H1 (cell line): ENCODE data around the gene NPHP3. TPM values are rescaled to one million over a fixed set of nuclear protein-coding genes. Genes with fewer than 3 reads are reported as not detected.

Experiments used
- CTCF ChIA-PET: fragments of 300-600 bp; sonication (Branson Sonifier 250); formaldehyde crosslinking; loops from one replicate; lab custom pipeline; 2021; ENCODE audit not compliant: partially characterized antibody; lab: Charles Lee
- POLR2A ChIA-PET: fragments of 300-600 bp; sonication (Branson Sonifier 250); formaldehyde crosslinking; loops from one replicate; lab custom pipeline; 2021; ENCODE audit warnings: inconsistent platforms; ENCODE audit not compliant: partially characterized antibody; lab: Charles Lee
- DNase-seq, 2 experiments: peaks; one replicate each; pipeline versions ENCODE4 v3.0.0 to v3.0.0-alpha.2; 2010 to 2022; ENCODE audit warnings: low spot score in 2 of 2, low read depth in 1 of 2, mixed read lengths in 1 of 2
- FAIRE-seq: peaks from 2 replicates; lab custom pipeline; 2011; peaks lifted over from hg19 to GRCh38; lab: Jason Lieb, UNC
- H2AFZ ChIP-seq: 2 replicates; pipeline ENCODE4 v1.8.1; 2012; ENCODE audit warnings: low read length, inconsistent platforms
- H2AK5ac ChIP-seq: 2 replicates; pipeline ENCODE4 v1.6.1; 2013; ENCODE audit warnings: low read depth, low read length
- H2BK120ac ChIP-seq: replicated peaks from 2 replicates; pipeline ENCODE3; 2013; ENCODE audit warnings: low read depth, low read length, inconsistent platforms
- H2BK12ac ChIP-seq: 2 replicates; pipeline ENCODE4 v1.6.1; 2013; ENCODE audit warnings: low read depth, low read length
- H2BK15ac ChIP-seq: 2 replicates; pipeline ENCODE4 v1.6.1; 2013; ENCODE audit warnings: low read length
- H2BK20ac ChIP-seq: 2 replicates; pipeline ENCODE4 v1.6.1; 2013; ENCODE audit warnings: low read length
- H2BK5ac ChIP-seq: 2 replicates; pipeline ENCODE4 v1.6.1; 2013; ENCODE audit warnings: low read depth, low read length
- H3K14ac ChIP-seq: 2 replicates; pipeline ENCODE4 v1.6.1; 2013; ENCODE audit warnings: inconsistent platforms; ENCODE audit not compliant: insufficient read length
- H3K18ac ChIP-seq: 2 replicates; pipeline ENCODE4 v1.6.1; 2013; ENCODE audit warnings: low read length; ENCODE audit errors: extremely low read depth
- H3K23ac ChIP-seq: 2 replicates; pipeline ENCODE4 v1.6.1; 2013; ENCODE audit warnings: inconsistent platforms; ENCODE audit not compliant: insufficient read length
- H3K23me2 ChIP-seq: 2 replicates; pipeline ENCODE4 v1.6.1; 2013; ENCODE audit warnings: low read depth, low read length
- H3K27ac ChIP-seq: 2 replicates; pipeline ENCODE4 v1.6.1; 2011; ENCODE audit warnings: low read depth, low read length, inconsistent platforms
- H3K27me3 ChIP-seq, 4 experiments: replicated peaks in 1 of 4; 1 replicate in 1 of 4; 2 replicates in 3 of 4; pipeline versions ENCODE4 v1.6.1 to v1.8.1; 2011 to 2013; ENCODE audit warnings: low read length in 3 of 4, mild to moderate bottlenecking in 3 of 4, inconsistent platforms in 2 of 4, mixed read lengths in 2 of 4, moderate library complexity in 1 of 4; ENCODE audit not compliant: control insufficient read depth in 3 of 4, insufficient read depth in 3 of 4; ENCODE audit errors: extremely low read depth in 1 of 4
- H3K36me3 ChIP-seq, 4 experiments: 2 replicates each; pipeline versions ENCODE4 v1.6.1 to v1.8.1; 2011 to 2013; ENCODE audit warnings: mild to moderate bottlenecking in 4 of 4, low read length in 3 of 4, moderate library complexity in 2 of 4, control low read depth in 1 of 4, inconsistent platforms in 1 of 4; ENCODE audit not compliant: insufficient read depth in 4 of 4, control insufficient read depth in 2 of 4
- H3K4ac ChIP-seq: replicated peaks from 2 replicates; pipeline ENCODE3; 2013; ENCODE audit warnings: low read length, low read depth, mixed read lengths, inconsistent platforms; ENCODE audit not compliant: insufficient read length
- H3K4me1 ChIP-seq, 4 experiments: replicated peaks in 1 of 4; 1 replicate in 1 of 4; 2 replicates in 3 of 4; pipeline versions ENCODE4 v1.6.1 to v1.8.1; 2011 to 2013; ENCODE audit warnings: low read length in 3 of 4, inconsistent platforms in 2 of 4, mixed read lengths in 1 of 4; ENCODE audit not compliant: insufficient read depth in 4 of 4, control insufficient read depth in 3 of 4
- H3K4me2 ChIP-seq, 2 experiments: 2 replicates each; pipeline versions ENCODE4 v1.6.1 to v1.8.1; 2011 to 2013; ENCODE audit warnings: low read depth in 2 of 2, low read length in 2 of 2, control low read depth in 1 of 2, inconsistent platforms in 1 of 2, mild to moderate bottlenecking in 1 of 2; ENCODE audit not compliant: insufficient read depth in 1 of 2
- H3K4me3 ChIP-seq, 4 experiments: fragments of 200-600, 300-600 bp in 1 of 4; sonication (generic), shearing (Covaris generic), sonication (Bioruptor Twin) in 1 of 4; 2 replicates each; pipeline versions ENCODE4 v1.5.1 to v1.8.1; 2011 to 2016; ENCODE audit warnings: low read length in 4 of 4, low read depth in 3 of 4, control low read depth in 2 of 4, inconsistent platforms in 2 of 4, mild to moderate bottlenecking in 2 of 4, mixed read lengths in 1 of 4, moderate library complexity in 1 of 4; ENCODE audit not compliant: insufficient read depth in 2 of 4; ENCODE audit errors: extremely low read depth in 1 of 4
- H3K56ac ChIP-seq: replicated peaks from 2 replicates; pipeline ENCODE3; 2013; ENCODE audit warnings: low read depth, mild to moderate bottlenecking, mixed read lengths, low read length, inconsistent platforms; ENCODE audit not compliant: insufficient read length
- H3K79me1 ChIP-seq: 2 replicates; pipeline ENCODE4 v1.6.1; 2013; ENCODE audit warnings: low read depth, low read length, control low read depth
- H3K79me2 ChIP-seq, 2 experiments: 2 replicates each; pipeline versions ENCODE4 v1.6.1 to v1.8.1; 2012 to 2013; ENCODE audit warnings: low read length in 2 of 2, mild to moderate bottlenecking in 2 of 2, inconsistent platforms in 1 of 2; ENCODE audit not compliant: insufficient read depth in 2 of 2, control insufficient read depth in 1 of 2
- H3K9ac ChIP-seq, 4 experiments: replicated peaks in 1 of 4; 1 replicate in 1 of 4; 2 replicates in 3 of 4; pipeline versions ENCODE4 v1.6.1 to v1.8.1; 2011 to 2013; ENCODE audit warnings: low read depth in 3 of 4, low read length in 3 of 4, control low read depth in 2 of 4, mild to moderate bottlenecking in 2 of 4, moderate library complexity in 2 of 4, inconsistent platforms in 1 of 4; ENCODE audit errors: extremely low read depth in 1 of 4
- H3K9me3 ChIP-seq, 2 experiments: 2 replicates each; pipeline versions ENCODE4 v1.6.1 to v1.8.1; 2012 to 2013; ENCODE audit warnings: mild to moderate bottlenecking in 2 of 2, moderate library complexity in 2 of 2, control low read depth in 1 of 2, inconsistent platforms in 1 of 2, low read depth in 1 of 2, low read length in 1 of 2, mixed read lengths in 1 of 2; ENCODE audit not compliant: insufficient read depth in 2 of 2
- H4K20me1 ChIP-seq, 2 experiments: replicated peaks in 1 of 2; 2 replicates each; pipeline versions ENCODE3 to v1.8.1; 2011 to 2013; ENCODE audit warnings: inconsistent platforms in 2 of 2, low read length in 2 of 2, mild to moderate bottlenecking in 1 of 2; ENCODE audit not compliant: insufficient read depth in 2 of 2, control insufficient read depth in 1 of 2
- H4K5ac ChIP-seq: 2 replicates; pipeline ENCODE4 v1.6.1; 2013; ENCODE audit warnings: low read length, low read depth, mixed read lengths, inconsistent platforms; ENCODE audit not compliant: insufficient read length
- H4K8ac ChIP-seq: 2 replicates; pipeline ENCODE4 v1.8.0; 2013; ENCODE audit warnings: mild to moderate bottlenecking, moderate library complexity, low read length, inconsistent platforms; ENCODE audit not compliant: insufficient read depth; ENCODE audit errors: extremely low read depth
- H4K91ac ChIP-seq: replicated peaks from 2 replicates; pipeline ENCODE3; 2013; ENCODE audit warnings: low read length, mixed read lengths, inconsistent platforms; ENCODE audit not compliant: insufficient read length
- ASH2L ChIP-seq: fragments of 200-600, 300-600 bp; sonication (generic); IDR thresholded peaks from one replicate; pipeline ENCODE4 v1.7.1; 2017; ENCODE audit warnings: low read length
- BACH1 ChIP-seq: IDR thresholded peaks from 2 replicates; pipeline ENCODE4 v1.6.1; 2012; ENCODE audit warnings: low read length, improper control_type of control experiment
- CBX5 ChIP-seq: fragments of 300-800, 300-1000 bp; sonication (generic); IDR thresholded peaks from 2 replicates; pipeline ENCODE4 v1.7.1; 2016; ENCODE audit warnings: antibody characterized with exemption, low read length, low read depth
- CHD1 ChIP-seq: IDR thresholded peaks from 2 replicates; pipeline ENCODE4 v1.6.1; 2012; ENCODE audit warnings: low read depth, low read length, improper control_type of control experiment
- CTBP2 ChIP-seq: IDR thresholded peaks from 2 replicates; pipeline ENCODE4 v1.7.0; 2011; ENCODE audit warnings: borderline replicate concordance, mild to moderate bottlenecking, moderate library complexity, mixed read lengths, low read length; ENCODE audit not compliant: insufficient read depth, insufficient read length
- EP300 ChIP-seq, 2 experiments: IDR thresholded peaks; 1 replicate in 1 of 2; 2 replicates in 1 of 2; pipeline ENCODE4 v1.6.1; 2011 to 2012; ENCODE audit warnings: low read depth in 2 of 2, low read length in 2 of 2, mild to moderate bottlenecking in 2 of 2, borderline replicate concordance in 1 of 2, inconsistent platforms in 1 of 2, moderate library complexity in 1 of 2
- EZH2 ChIP-seq: fragments of 200-600 bp; sonication (generic); IDR thresholded peaks from 2 replicates; pipeline ENCODE4 v1.7.1; 2012; ENCODE audit warnings: low read depth, mild to moderate bottlenecking, moderate library complexity, low read length, inconsistent platforms; ENCODE audit not compliant: severe bottlenecking
- MAFK ChIP-seq: IDR thresholded peaks from 2 replicates; pipeline ENCODE4 v1.6.1; 2012; ENCODE audit warnings: low read depth, mild to moderate bottlenecking, improper control_type of control experiment, low read length
- POLR2A ChIP-seq, 2 experiments: IDR thresholded peaks; 1 replicate in 1 of 2; 2 replicates in 1 of 2; pipeline ENCODE4 v1.6.1; 2011; ENCODE audit warnings: low read depth in 2 of 2, low read length in 2 of 2, mild to moderate bottlenecking in 2 of 2; ENCODE audit errors: control extremely low read depth in 1 of 2
- RXRA ChIP-seq: IDR thresholded peaks from 2 replicates; pipeline ENCODE4 v1.6.1; 2011; ENCODE audit warnings: low read depth, mild to moderate bottlenecking, low read length, moderate library complexity; ENCODE audit not compliant: insufficient read depth
- SIRT6 ChIP-seq: IDR thresholded peaks from one replicate; pipeline ENCODE4 v1.7.1; 2012; ENCODE audit warnings: low read length, inconsistent platforms
- SP1 ChIP-seq: IDR thresholded peaks from 2 replicates; pipeline ENCODE4 v1.6.1; 2011; ENCODE audit warnings: low read depth, low read length
- SRF ChIP-seq: IDR thresholded peaks from 2 replicates; pipeline ENCODE4 v1.6.1; 2011; ENCODE audit warnings: mild to moderate bottlenecking, low read depth, low read length, moderate library complexity
- SUZ12 ChIP-seq: fragments of 200-600 bp; sonication (generic); IDR thresholded peaks from 2 replicates; pipeline ENCODE4 v1.6.1; 2012; ENCODE audit warnings: mild to moderate bottlenecking, inconsistent platforms, low read length, moderate library complexity, mixed read lengths
- TBP ChIP-seq: IDR thresholded peaks from 2 replicates; pipeline ENCODE4 v1.6.1; 2011; ENCODE audit warnings: low read depth, low read length, improper control_type of control experiment
- polyA plus RNA-seq, 7 experiments: library from polyadenylated mRNA; depleted of rRNA in 3 of 7; stranded (reverse) in 5 of 7; unstranded in 2 of 7; fragments of >200 nt in 5 of 7; fragments of 200-250 nt in 2 of 7; gene quantifications; 1 replicate in 5 of 7; 2 replicates in 1 of 7; 4 replicates in 1 of 7; pipeline versions ENCODE4 v1.2.1 to v1.2.3, GENCODE V29; 2011 to 2013; ENCODE audit warnings: missing spikeins in 2 of 7, mixed read lengths in 2 of 7
- total RNA-seq: library from RNA; stranded (reverse); fragmentation: NEBNext Ultra II Directional; extraction: Animal tissue kit (Norgen Biotek cat#: 25700); gene quantifications from 2 replicates; pipeline ENCODE4 v1.2.1, GENCODE V29; 2021

Gene NPHP3
- total and polyA plus RNA-seq, 2 of the 8 experiments (the other 6 are each of a cell fraction or from before 2014, with no cell fraction given), result 6.8 to 14.8 TPM

GRCh38 chr3:132682201-132682600, 40.0 kb downstream of the NPHP3 start:
- Histone ChIP-seq H2AK5ac (no peak overlapping the region), H4K8ac (no peak overlapping the region), H3K18ac (no peak overlapping the region), H3K79me1 (no peaks in the 10 kb centered on the region), H4K5ac (no peak overlapping the region), H3K56ac (no peak overlapping the region), H4K91ac (no peak overlapping the region), H3K4me1 (no peaks in the 10 kb centered on the region), H3K9me3 (no peaks in the 10 kb centered on the region), H2BK15ac (no peak overlapping the region), H3K27ac (no peak overlapping the region), H3K27me3 (no peaks in the 10 kb centered on the region), H2BK120ac (no peak overlapping the region), H3K4me2 (no peak overlapping the region), H2BK20ac (no peak overlapping the region), H3K4ac (no peak overlapping the region), H3K79me2 (no peaks in the 10 kb centered on the region), H4K20me1 (no peaks in the 10 kb centered on the region), H2AFZ (no peak overlapping the region), H3K4me3 (no peak overlapping the region), H3K14ac (no peak overlapping the region), H3K23ac (no peak overlapping the region), H2BK12ac (no peak overlapping the region), H3K36me3 (peaks cover 0 to 50% (median 8%) of the 10 kb centered on the region in 4 experiments; a peak in 3 of 8 replicates), H3K23me2 (no peaks in the 10 kb centered on the region), H3K9ac (no peak overlapping the region), H2BK5ac (no peak overlapping the region)
- POLR2A ChIA-PET, result interaction anchor here (1.6 kb wide), 1 partner anchor 12 kb away, joined by 7 read pairs; no protein-coding TSS in a partner anchor
- FAIRE-seq (no peak), DNase-seq (no peak)
- CTCF ChIA-PET, result interaction anchor here (0.6 to 1.6 kb wide), 4 partner anchors 16 to 703 kb away, joined by 3 to 4 read pairs (median 3); no protein-coding TSS in a partner anchor
- no peak for TF ChIP-seq EP300 (IDR thresholded peaks at IDR 0.05; ENCODE audit: borderline replicate concordance in 1 of 2, low read depth in 2 of 2, low read length in 2 of 2)
- TF ChIP-seq POLR2A (IDR thresholded peaks at IDR 0.05; ENCODE audit: control extremely low read depth in 1 of 2, low read depth in 2 of 2, low read length in 2 of 2), result no peak
- TF ChIP-seq RXRA, result no peak
- TF ChIP-seq SRF, result no peak
- no peak for TF ChIP-seq BACH1
- no peak for TF ChIP-seq TBP
- no peak for TF ChIP-seq EZH2
- no peak for TF ChIP-seq SIRT6
- no peak for TF ChIP-seq SP1
- TF ChIP-seq MAFK, result no peak
- TF ChIP-seq CHD1, result no peak
- no peak for TF ChIP-seq ASH2L
- TF ChIP-seq CBX5, result no peak
- TF ChIP-seq SUZ12, result no peak
- TF ChIP-seq CTBP2, result no peak
